Measurements from ENCODE around the gene CAPS. TPM values are rescaled to one million over a fixed set of nuclear protein-coding genes. Genes with fewer than 3 reads are reported as not detected.

The CAPS gene
- total RNA-seq, 1 donor from 2014 or later, result 14.4 TPM

GRCh38 chr19:5932146-5932545 lies 18.1 kb downstream of the CAPS start:
- no peak for DNase-seq (ENCODE audit: extremely low spot score, unreplicated experiment)
- Mint-ChIP-seq H3K9me3 (ENCODE audit: unreplicated experiment) (no peaks in the 10 kb centered on the region), H3K4me3 (ENCODE audit: unreplicated experiment) (no peak overlapping the region), H3K36me3 (ENCODE audit: unreplicated experiment) (peaks cover 25% of the 10 kb centered on the region), H3K27ac (ENCODE audit: unreplicated experiment) (no peak overlapping the region), H3K4me1 (ENCODE audit: unreplicated experiment) (peaks cover 37% of the 10 kb centered on the region), H3K27me3 (ENCODE audit: unreplicated experiment) (no peaks in the 10 kb centered on the region)
- TF ChIP-seq, protein P1, sequence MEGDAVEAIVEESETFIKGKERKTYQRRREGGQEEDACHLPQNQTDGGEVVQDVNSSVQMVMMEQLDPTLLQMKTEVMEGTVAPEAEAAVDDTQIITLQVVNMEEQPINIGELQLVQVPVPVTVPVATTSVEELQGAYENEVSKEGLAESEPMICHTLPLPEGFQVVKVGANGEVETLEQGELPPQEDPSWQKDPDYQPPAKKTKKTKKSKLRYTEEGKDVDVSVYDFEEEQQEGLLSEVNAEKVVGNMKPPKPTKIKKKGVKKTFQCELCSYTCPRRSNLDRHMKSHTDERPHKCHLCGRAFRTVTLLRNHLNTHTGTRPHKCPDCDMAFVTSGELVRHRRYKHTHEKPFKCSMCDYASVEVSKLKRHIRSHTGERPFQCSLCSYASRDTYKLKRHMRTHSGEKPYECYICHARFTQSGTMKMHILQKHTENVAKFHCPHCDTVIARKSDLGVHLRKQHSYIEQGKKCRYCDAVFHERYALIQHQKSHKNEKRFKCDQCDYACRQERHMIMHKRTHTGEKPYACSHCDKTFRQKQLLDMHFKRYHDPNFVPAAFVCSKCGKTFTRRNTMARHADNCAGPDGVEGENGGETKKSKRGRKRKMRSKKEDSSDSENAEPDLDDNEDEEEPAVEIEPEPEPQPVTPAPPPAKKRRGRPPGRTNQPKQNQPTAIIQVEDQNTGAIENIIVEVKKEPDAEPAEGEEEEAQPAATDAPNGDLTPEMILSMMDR (IDR thresholded peaks at IDR 0.05), result no peak

DNA sequence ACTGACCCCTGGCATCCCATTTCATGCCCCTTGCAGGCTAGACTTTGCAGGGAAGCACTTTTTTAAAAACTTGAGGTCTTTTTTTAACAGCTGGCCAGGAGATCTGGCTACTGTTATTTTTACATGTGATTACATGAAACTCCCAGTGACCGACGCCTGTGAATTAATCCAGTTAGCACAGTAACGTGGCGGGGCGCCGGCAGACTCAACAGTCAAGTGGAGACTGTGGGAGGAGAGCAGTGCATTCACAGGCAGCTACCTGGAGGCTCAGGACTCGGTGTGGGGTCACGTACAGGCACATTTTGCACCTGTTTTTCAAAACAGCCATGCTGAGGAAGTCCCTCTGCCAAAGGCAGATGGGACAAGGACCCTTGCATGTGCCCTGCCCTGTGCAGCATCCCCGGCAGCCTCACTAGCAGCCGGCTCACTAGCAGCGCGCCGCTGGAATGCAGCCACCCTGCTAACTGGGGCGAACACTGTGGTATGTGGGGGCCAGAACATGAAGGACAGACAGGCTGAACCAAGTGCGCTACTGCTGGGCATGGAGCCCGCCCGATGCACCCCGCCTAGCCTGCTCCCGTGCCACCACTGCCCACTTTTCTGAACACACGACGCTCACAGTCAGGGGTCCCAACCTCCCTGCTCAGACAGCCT lies 18.7 kb downstream of the CAPS start:
- Mint-ChIP-seq H3K4me3 (ENCODE audit: unreplicated experiment) (no peak overlapping the region), H3K27ac (ENCODE audit: unreplicated experiment) (no peak overlapping the region), H3K27me3 (ENCODE audit: unreplicated experiment) (no peaks in the 10 kb centered on the region), H3K4me1 (ENCODE audit: unreplicated experiment) (peaks cover 37% of the 10 kb centered on the region), H3K36me3 (ENCODE audit: unreplicated experiment) (peaks cover 27% of the 10 kb centered on the region), H3K9me3 (ENCODE audit: unreplicated experiment) (no peaks in the 10 kb centered on the region)
- DNase-seq (ENCODE audit: extremely low spot score, unreplicated experiment), result no peak
- TF ChIP-seq, protein P1 (IDR thresholded peaks at IDR 0.05), result no peak

GRCh38 chr19:5933391-5934068 lies 19.5 kb downstream of the CAPS start:
- DNase-seq (ENCODE audit: extremely low spot score, unreplicated experiment), result no peak
- Mint-ChIP-seq H3K4me1 (ENCODE audit: unreplicated experiment) (peaks cover 34% of the 10 kb centered on the region), H3K4me3 (ENCODE audit: unreplicated experiment) (no peak overlapping the region), H3K27me3 (ENCODE audit: unreplicated experiment) (no peaks in the 10 kb centered on the region), H3K27ac (ENCODE audit: unreplicated experiment) (peak overlapping the region; percentile 96), H3K36me3 (ENCODE audit: unreplicated experiment) (peaks cover 19% of the 10 kb centered on the region), H3K9me3 (ENCODE audit: unreplicated experiment) (no peaks in the 10 kb centered on the region)
- TF ChIP-seq, protein P1 (IDR thresholded peaks at IDR 0.05), result no peak

- H3K9me3 Mint-ChIP-seq (ENCODE audit: unreplicated experiment), result no peaks in the 10 kb centered on the region
- DNase-seq (ENCODE audit: extremely low spot score, unreplicated experiment), result no peak
- no peak overlapping the region for H3K4me3 Mint-ChIP-seq (ENCODE audit: unreplicated experiment)
- TF ChIP-seq, protein P1 (IDR thresholded peaks at IDR 0.05), result no peak
- no peaks in the 10 kb centered on the region for H3K27me3 Mint-ChIP-seq (ENCODE audit: unreplicated experiment)
- H3K27ac Mint-ChIP-seq (ENCODE audit: unreplicated experiment), result peak overlapping the region; percentile 96
- peaks cover 34% of the 10 kb centered on the region for H3K4me1 Mint-ChIP-seq (ENCODE audit: unreplicated experiment)
- H3K36me3 Mint-ChIP-seq (ENCODE audit: unreplicated experiment), result peaks cover 15% of the 10 kb centered on the region
These were observed 20.0 kb downstream of the CAPS start for GRCh38 chr19:5934069-5934401.

- H3K27me3 Mint-ChIP-seq (ENCODE audit: unreplicated experiment), result no peaks in the 10 kb centered on the region
- TF ChIP-seq, protein P1 (IDR thresholded peaks at IDR 0.05), result no peak
- H3K9me3 Mint-ChIP-seq (ENCODE audit: unreplicated experiment), result no peaks in the 10 kb centered on the region
- peaks cover 34% of the 10 kb centered on the region for H3K4me1 Mint-ChIP-seq (ENCODE audit: unreplicated experiment)
- peak; percentile 92 for DNase-seq (ENCODE audit: extremely low spot score, unreplicated experiment)
- peak overlapping the region; percentile 96 for H3K27ac Mint-ChIP-seq (ENCODE audit: unreplicated experiment)
- H3K36me3 Mint-ChIP-seq (ENCODE audit: unreplicated experiment), result peaks cover 20% of the 10 kb centered on the region
- H3K4me3 Mint-ChIP-seq (ENCODE audit: unreplicated experiment), result peak overlapping the region; percentile 60
These were observed 20.9 kb downstream of the CAPS start for GRCh38 chr19:5934774-5935472.

Measured in osteocyte (in vitro differentiated cells).